CD14-positive monocyte (primary cell): ENCODE results near the gene GASK1A. TPM values are rescaled to one million over a fixed set of nuclear protein-coding genes. Genes with fewer than 3 reads are reported as not detected.

Experiments
- DNase-seq, 3 donors: peaks; one replicate each; pipeline ENCODE4 v3.0.0-alpha.2; 2011 to 2022
- H2AFZ ChIP-seq: 2 replicates; pipeline ENCODE4 v1.6.0; 2012; ENCODE audit warnings: mild to moderate bottlenecking, low read depth, low read length, inconsistent platforms; ENCODE audit not compliant: insufficient read depth, poor library complexity, severe bottlenecking
- H3K27ac ChIP-seq, 2 donors: 1 replicate in 1 of 2; 2 replicates in 1 of 2; pipeline ENCODE4 v1.5.1; 2012 to 2013; ENCODE audit warnings: low read length in 2 of 2, control low read depth in 1 of 2, inconsistent platforms in 1 of 2, low read depth in 1 of 2, mild to moderate bottlenecking in 1 of 2
- H3K27me3 ChIP-seq, 2 donors: one replicate each; pipeline versions ENCODE4 v1.6.0 to v1.6.1; 2011 to 2013; ENCODE audit warnings: low read length in 2 of 2; ENCODE audit not compliant: control insufficient read depth in 2 of 2, insufficient read depth in 2 of 2
- H3K36me3 ChIP-seq, 2 donors: replicated peaks in 1 of 2; 1 replicate in 1 of 2; 2 replicates in 1 of 2; pipeline versions ENCODE4 v1.5.1 to v1.6.1; 2012 to 2013; ENCODE audit warnings: low read length in 2 of 2, control low read depth in 1 of 2, inconsistent platforms in 1 of 2, mild to moderate bottlenecking in 1 of 2; ENCODE audit not compliant: insufficient read depth in 2 of 2, control insufficient read depth in 1 of 2
- H3K4me1 ChIP-seq, 2 donors: 1 replicate in 1 of 2; 2 replicates in 1 of 2; pipeline versions ENCODE4 v1.5.1 to v1.6.1; 2012 to 2013; ENCODE audit warnings: low read length in 2 of 2, control low read depth in 1 of 2, inconsistent platforms in 1 of 2, mild to moderate bottlenecking in 1 of 2, moderate library complexity in 1 of 2; ENCODE audit not compliant: insufficient read depth in 2 of 2, control insufficient read depth in 1 of 2
- H3K4me2 ChIP-seq: replicated peaks from 2 replicates; pipeline ENCODE3; 2012; ENCODE audit warnings: low read length, moderate library complexity, mild to moderate bottlenecking; ENCODE audit not compliant: poor library complexity, severe bottlenecking; ENCODE audit errors: extremely low read depth
- H3K4me3 ChIP-seq, 3 experiments: fragments of 200-600 bp in 1 of 3; sonication (generic) in 1 of 3; replicated peaks in 1 of 3; 1 replicate in 2 of 3; 2 replicates in 1 of 3; pipeline ENCODE4 v1.5.1; 2011 to 2013; ENCODE audit warnings: low read length in 3 of 3, mild to moderate bottlenecking in 3 of 3, control low read depth in 2 of 3, low read depth in 2 of 3, inconsistent platforms in 1 of 3, moderate library complexity in 1 of 3
- H3K79me2 ChIP-seq: 2 replicates; pipeline ENCODE4 v1.6.0; 2012; ENCODE audit warnings: mild to moderate bottlenecking, control low read depth, inconsistent platforms, low read length, moderate library complexity; ENCODE audit not compliant: insufficient read depth
- H3K9ac ChIP-seq: 2 replicates; pipeline ENCODE4 v1.6.0; 2017; ENCODE audit warnings: low read length, mild to moderate bottlenecking; ENCODE audit not compliant: insufficient read depth, poor library complexity, severe bottlenecking
- H3K9me3 ChIP-seq, 2 donors: replicated peaks in 1 of 2; 1 replicate in 1 of 2; 2 replicates in 1 of 2; pipeline versions ENCODE4 v1.5.1 to v1.6.1; 2012 to 2013; ENCODE audit warnings: low read length in 2 of 2, control low read depth in 1 of 2; ENCODE audit not compliant: control insufficient read depth in 1 of 2, insufficient read depth in 1 of 2
- H4K20me1 ChIP-seq: 2 replicates; pipeline ENCODE4 v1.6.0; 2012; ENCODE audit warnings: mild to moderate bottlenecking, low read length, control low read depth, moderate library complexity; ENCODE audit not compliant: insufficient read depth
- H3K27ac Mint-ChIP-seq, 7 donors: one replicate each; pipeline ENCODE4 v1.8.0; 2020; ENCODE audit warnings: mild to moderate bottlenecking in 7 of 7, mixed read lengths in 7 of 7, moderate library complexity in 6 of 7, inconsistent platforms in 2 of 7
- H3K27me3 Mint-ChIP-seq, 3 donors: one replicate each; pipeline ENCODE4 v1.8.0; 2021 to 2022; ENCODE audit warnings: low read depth in 3 of 3, mild to moderate bottlenecking in 3 of 3, mixed read lengths in 3 of 3, moderate library complexity in 3 of 3, inconsistent platforms in 1 of 3
- H3K36me3 Mint-ChIP-seq, 2 donors: one replicate each; pipeline ENCODE4 v1.8.0; 2020; ENCODE audit warnings: mixed read lengths in 2 of 2, inconsistent platforms in 1 of 2, mild to moderate bottlenecking in 1 of 2
- H3K4me1 Mint-ChIP-seq: one replicate; pipeline ENCODE4 v1.8.0; 2020; ENCODE audit warnings: mild to moderate bottlenecking, mixed read lengths
- H3K4me3 Mint-ChIP-seq, 2 donors: one replicate each; pipeline ENCODE4 v1.8.0; 2020; ENCODE audit warnings: mild to moderate bottlenecking in 2 of 2, mixed read lengths in 2 of 2, moderate library complexity in 1 of 2
- H3K9me3 Mint-ChIP-seq, 7 donors: one replicate each; pipeline ENCODE4 v1.8.0; 2020 to 2022; ENCODE audit warnings: mixed read lengths in 7 of 7, mild to moderate bottlenecking in 6 of 7, moderate library complexity in 6 of 7, inconsistent platforms in 2 of 7
- CTCF ChIP-seq: fragments of 200-600 bp; IDR thresholded peaks from one replicate; pipeline ENCODE4 v1.8.0; 2022; ENCODE audit warnings: antibody characterized with exemption, mild to moderate bottlenecking
- WGBS: methylation state at CpG from one replicate; pipeline ENCODE4 v1.1.5; 2013; ENCODE audit warnings: missing lambda C conversion rate; ENCODE audit not compliant: insufficient coverage; 5-methylcytosine and 5-hydroxymethylcytosine counted together
- intact Hi-C, 2 donors: fragments of 100-400 bp; cut with micrococcal nuclease; formaldehyde crosslinking; loops; one replicate each; pipeline versions ENCODE4 v1.15.0 to v1.15.1; 2023
- polyA plus RNA-seq, 3 donors: library from polyadenylated mRNA; depleted of rRNA in 1 of 3; unstranded in 2 of 3; stranded (reverse) in 1 of 3; fragments of 300-500 nt in 2 of 3; fragments of >200 nt in 1 of 3; fragmentation: Illumina TruSeq in 2 of 3; gene quantifications; 1 replicate in 2 of 3; 2 replicates in 1 of 3; pipeline ENCODE4 v1.2.3, GENCODE V29; 2012 to 2021

GASK1A gene
- polyA plus RNA-seq, 3 donors = 0.13 TPM; not detected in 2

GRCh38 chr3:43096761-43097160, 117.7 kb downstream of the GASK1A start:
- Histone ChIP-seq H2AFZ (no peak overlapping the region), H3K4me3 (no peak overlapping the region), H3K9ac (no peak overlapping the region), H3K9me3 (no peaks in the 10 kb centered on the region), H3K27me3 (no peaks in the 10 kb centered on the region), H3K36me3 (no peaks in the 10 kb centered on the region), H3K27ac (no peak overlapping the region), H3K4me1 (no peaks in the 10 kb centered on the region), H3K79me2 (no peaks in the 10 kb centered on the region), H4K20me1 (no peaks in the 10 kb centered on the region), H3K4me2 (no peak overlapping the region)
- no peak overlapping the region for H3K4me3 Mint-ChIP-seq
- 89% methylated on average over 3 of the region's 3 CpGs for WGBS
- no peak for DNase-seq
- no peaks in the 10 kb centered on the region for H3K4me1 Mint-ChIP-seq
- no peak for TF ChIP-seq CTCF
- H3K36me3 Mint-ChIP-seq = no peaks in the 10 kb centered on the region
- no peaks in the 10 kb centered on the region for H3K9me3 Mint-ChIP-seq
- H3K27me3 Mint-ChIP-seq = peaks cover 0 to 2% (median 0%) of the 10 kb centered on the region in 3 donors
- no peak overlapping the region for H3K27ac Mint-ChIP-seq
- intact Hi-C loops = no loop called here

GRCh38 chr3:43097400-43098080, 118.4 kb downstream of the GASK1A start:
- Histone ChIP-seq H2AFZ (no peak overlapping the region), H3K36me3 (no peaks in the 10 kb centered on the region), H4K20me1 (no peaks in the 10 kb centered on the region), H3K27me3 (no peaks in the 10 kb centered on the region), H3K4me2 (no peak overlapping the region), H3K4me1 (no peaks in the 10 kb centered on the region), H3K4me3 (no peak overlapping the region), H3K27ac (no peak overlapping the region), H3K9me3 (no peaks in the 10 kb centered on the region), H3K9ac (no peak overlapping the region), H3K79me2 (no peaks in the 10 kb centered on the region)
- TF ChIP-seq CTCF = no peak
- H3K4me1 Mint-ChIP-seq = no peaks in the 10 kb centered on the region
- no peak overlapping the region for H3K4me3 Mint-ChIP-seq
- intact Hi-C loops = no loop called here
- H3K9me3 Mint-ChIP-seq = no peaks in the 10 kb centered on the region
- no peaks in the 10 kb centered on the region for H3K36me3 Mint-ChIP-seq
- DNase-seq = no peak
- WGBS = 86% methylated on average over 4 of the region's 5 CpGs
- peak overlapping the region in 1 of 7 donors; percentile 78 for H3K27ac Mint-ChIP-seq
- H3K27me3 Mint-ChIP-seq = peaks cover 0 to 2% (median 0%) of the 10 kb centered on the region in 3 donors
